ENCODE measurements around the gene TXNL4A. TPM values are rescaled to one million over a fixed set of nuclear protein-coding genes. Genes with fewer than 3 reads are reported as not detected.
"Not testable (repeated sequence)": the region's sequence is repeated elsewhere in the genome, so short reads cannot be mapped to it uniquely, and the experiment has no call there.

TXNL4A gene
- total and polyA plus RNA-seq, 2 donors (not counting 1 experiment from before 2014, with no cell fraction given) = 39.5 to 101 TPM

- no peaks in the 10 kb centered on the region for H3K9me3 ChIP-seq (ENCODE audit: control insufficient read depth, insufficient read depth, low read depth, low read length)
Observed at GRCh38 chr18:80000877-80001276, 12.5 kb upstream of the TXNL4A start.

GRCh38 chr18:79999701-80000100 lies 11.3 kb upstream of the TXNL4A start:
- not testable (repeated sequence) for H3K4me3 ChIP-seq (replicated peaks in 1 of 4; ENCODE audit: control extremely low read depth in 1 of 4, insufficient read depth in 1 of 4, low read depth in 3 of 4, low read length in 4 of 4); H4K20me1 ChIP-seq (ENCODE audit: control insufficient read depth, extremely low read depth, insufficient read depth, low read length); H3K9ac ChIP-seq (ENCODE audit: insufficient read depth, low read length); H2AFZ ChIP-seq (ENCODE audit: low read length); H3K9me3 ChIP-seq (ENCODE audit: control insufficient read depth, insufficient read depth, low read depth, low read length); H3K79me2 ChIP-seq (ENCODE audit: control insufficient read depth, insufficient read depth, low read length); H3K27me3 ChIP-seq (ENCODE audit: control insufficient read depth, insufficient read depth, low read length); H3K4me1 ChIP-seq (ENCODE audit: control insufficient read depth, extremely low read depth, insufficient read depth, low read length); H3K36me3 ChIP-seq (ENCODE audit: control insufficient read depth, insufficient read depth, low read length); H3K27ac ChIP-seq (ENCODE audit: insufficient read depth, low read length); DNase-seq (ENCODE audit: low read depth in 2 of 2); H3K4me2 ChIP-seq (ENCODE audit: extremely low read depth, insufficient read depth, low read length)

More at GRCh38 chr18:80000877-80001276, 12.5 kb upstream of the TXNL4A start:
- TF ChIP-seq CTCF (conservative IDR thresholded peaks at IDR 0.05 in 1 of 2, IDR thresholded peaks at IDR 0.05 in 1 of 2; ENCODE audit: low read depth in 1 of 2, low read length in 2 of 2) (no peak), EZH2 (IDR thresholded peaks at IDR 0.05; ENCODE audit: low read length, missing control alignments) (no peak)
- Histone ChIP-seq H3K9ac (ENCODE audit: insufficient read depth, low read length) (no peak overlapping the region), H3K4me1 (ENCODE audit: control insufficient read depth, extremely low read depth, insufficient read depth, low read length) (no peaks in the 10 kb centered on the region), H3K79me2 (ENCODE audit: control insufficient read depth, insufficient read depth, low read length) (no peaks in the 10 kb centered on the region), H3K27ac (ENCODE audit: insufficient read depth, low read length) (no peak overlapping the region), H3K4me3 (replicated peaks in 1 of 4; ENCODE audit: control extremely low read depth in 1 of 4, insufficient read depth in 1 of 4, low read depth in 3 of 4, low read length in 4 of 4) (no peak overlapping the region), H3K36me3 (ENCODE audit: control insufficient read depth, insufficient read depth, low read length) (no peaks in the 10 kb centered on the region), H4K20me1 (ENCODE audit: control insufficient read depth, extremely low read depth, insufficient read depth, low read length) (no peaks in the 10 kb centered on the region), H2AFZ (ENCODE audit: low read length) (no peak overlapping the region), H3K4me2 (ENCODE audit: extremely low read depth, insufficient read depth, low read length) (no peak overlapping the region), H3K27me3 (ENCODE audit: control insufficient read depth, insufficient read depth, low read length) (no peaks in the 10 kb centered on the region)
- DNase-seq (ENCODE audit: low read depth in 2 of 2) = no peak

GRCh38 chr18:79991494-79991893 lies 3.1 kb upstream of the TXNL4A start:
- H3K9ac ChIP-seq (ENCODE audit: insufficient read depth, low read length) = no peak overlapping the region
- no peaks in the 10 kb centered on the region for H3K36me3 ChIP-seq (ENCODE audit: control insufficient read depth, insufficient read depth, low read length)
- H3K4me2 ChIP-seq (ENCODE audit: extremely low read depth, insufficient read depth, low read length) = no peak overlapping the region
- H3K4me1 ChIP-seq (ENCODE audit: control insufficient read depth, extremely low read depth, insufficient read depth, low read length) = peaks cover under 1% of the 10 kb centered on the region
- H3K27me3 ChIP-seq (ENCODE audit: control insufficient read depth, insufficient read depth, low read length) = no peaks in the 10 kb centered on the region
- H2AFZ ChIP-seq (ENCODE audit: low read length) = no peak overlapping the region
- H3K79me2 ChIP-seq (ENCODE audit: control insufficient read depth, insufficient read depth, low read length) = peaks cover 18% of the 10 kb centered on the region
- peaks cover 2% of the 10 kb centered on the region for H4K20me1 ChIP-seq (ENCODE audit: control insufficient read depth, extremely low read depth, insufficient read depth, low read length)
- H3K4me3 ChIP-seq (replicated peaks in 1 of 4; ENCODE audit: control extremely low read depth in 1 of 4, insufficient read depth in 1 of 4, low read depth in 3 of 4, low read length in 4 of 4) = no peak overlapping the region
- no peak for DNase-seq (ENCODE audit: low read depth in 2 of 2)
- H3K27ac ChIP-seq (ENCODE audit: insufficient read depth, low read length) = no peak overlapping the region
- H3K9me3 ChIP-seq (ENCODE audit: control insufficient read depth, insufficient read depth, low read depth, low read length) = no peaks in the 10 kb centered on the region
- TF ChIP-seq EZH2 (IDR thresholded peaks at IDR 0.05; ENCODE audit: low read length, missing control alignments) (no peak), CTCF (conservative IDR thresholded peaks at IDR 0.05 in 1 of 2, IDR thresholded peaks at IDR 0.05 in 1 of 2; ENCODE audit: low read depth in 1 of 2, low read length in 2 of 2) (no peak)

All from fibroblast of lung (primary cell).